Esophagus muscularis mucosa (tissue), 4 donors: ENCODE results near the gene SLC23A2. TPM values are rescaled to one million over a fixed set of nuclear protein-coding genes. Genes with fewer than 3 reads are reported as not detected.

ENCODE experiments used
- DNase-seq: peaks from one replicate; pipeline ENCODE4 v3.0.0-alpha.2; 2017; ENCODE audit errors: extremely low spot score
- H3K27ac ChIP-seq, 4 donors: fragments of 200-600 bp; sonication (generic); replicated peaks in 1 of 4; 1 replicate in 3 of 4; 2 replicates in 1 of 4; pipeline ENCODE4 v1.5.1; 2016 to 2019; ENCODE audit warnings: mild to moderate bottlenecking in 1 of 4
- H3K27me3 ChIP-seq, 4 donors: fragments of 200-600 bp; sonication (generic); one replicate each; pipeline versions ENCODE4 v1.5.1 to v1.6.0; 2016 to 2019
- H3K36me3 ChIP-seq, 4 donors: fragments of 200-600 bp; sonication (generic); one replicate each; pipeline ENCODE4 v1.5.1; 2016 to 2019
- H3K4me1 ChIP-seq, 4 donors: fragments of 200-600 bp; sonication (generic); one replicate each; pipeline ENCODE4 v1.5.1; 2016 to 2019
- H3K4me3 ChIP-seq, 4 donors: fragments of 200-600 bp; sonication (generic); 1 replicate in 2 of 4; 2 replicates in 2 of 4; pipeline ENCODE4 v1.5.1; 2016 to 2019; ENCODE audit warnings: mild to moderate bottlenecking in 4 of 4, moderate library complexity in 1 of 4
- H3K9me3 ChIP-seq, 4 donors: fragments of 200-600 bp; sonication (generic); 1 replicate in 3 of 4; 2 replicates in 1 of 4; pipeline ENCODE4 v1.5.1; 2016 to 2019
- CTCF ChIP-seq, 3 experiments: fragments of 200-600 bp in 2 of 3; fragments of 450-650 bp in 1 of 3; sonication (generic) in 2 of 3; IDR thresholded peaks; one replicate each; pipeline ENCODE4 v1.5.1; 2017 to 2019; ENCODE audit warnings: antibody characterized with exemption in 3 of 3, mild to moderate bottlenecking in 2 of 3, moderate library complexity in 1 of 3
- EP300 ChIP-seq: sonication (generic); formaldehyde crosslinking; IDR thresholded peaks from one replicate; pipeline ENCODE4 v1.6.1; 2017; ENCODE audit warnings: antibody characterized with exemption
- POLR2A ChIP-seq: fragments of 450-650 bp; IDR thresholded peaks from one replicate; pipeline ENCODE4 v1.6.1; 2017; ENCODE audit warnings: antibody characterized with exemption, moderate library complexity, mild to moderate bottlenecking, low read depth
- POLR2AphosphoS5 ChIP-seq, 2 donors: sonication (generic); formaldehyde crosslinking; IDR thresholded peaks; one replicate each; pipeline ENCODE4 v1.6.1; 2017; ENCODE audit warnings: antibody characterized with exemption in 2 of 2
- WGBS: methylation state at CpG from one replicate; pipeline ENCODE4 v1.1.5; 2018; 5-methylcytosine and 5-hydroxymethylcytosine counted together
- intact Hi-C: fragments of 100-400 bp; cut with DNase I; formaldehyde crosslinking; loops from one replicate; pipeline ENCODE4 v1.15.1; 2023
- total RNA-seq, 4 donors: library from RNA; depleted of rRNA; stranded (reverse); fragments of >200 nt; gene quantifications; one replicate each; pipeline versions ENCODE4 v1.1.0 to v1.2.1, GENCODE V29; 2016

Gene SLC23A2
- 10 to 100 TPM in 3 of 4 donors, 1 to 10 TPM in 1; 8.7 to 16.0 (median 12.2) TPM for total RNA-seq

GRCh38 chr20:5001174-5002076 is at the start of gene SLC23A2:
TSS of gene SLC23A2 (minus strand) at chr20:5001510. CDS start at chr20:4932562, 68,948 bp downstream.
- intact Hi-C loops, result no loop called here
- Histone ChIP-seq H3K4me3 (peak within 1 kb of the TSS; percentile 84 to 93 (median 90)), H3K27ac (peak within 1 kb of the TSS; percentile 40 to 63 (median 48)), H3K36me3 (no peaks in the 10 kb centered on the region), H3K4me1 (peaks cover 13 to 32% (median 24%) of the 10 kb centered on the region in 4 donors), H3K9me3 (no peaks in the 10 kb centered on the region), H3K27me3 (no peaks in the 10 kb centered on the region)
- DNase-seq, result no peak
- no peak for TF ChIP-seq EP300
- no peak for TF ChIP-seq CTCF (IDR thresholded peaks at IDR 0.05)
- no peak for TF ChIP-seq POLR2A
- peak in 1 of 2 donors; percentile 8 for TF ChIP-seq POLR2AphosphoS5 (IDR thresholded peaks at IDR 0.05)
- WGBS, result 7% methylated on average over 15 of the region's 88 CpGs

- H3K27ac ChIP-seq, result no peak overlapping the region
- no peaks in the 10 kb centered on the region for H3K36me3 ChIP-seq
- H3K27me3 ChIP-seq, result peaks cover 0 to 6% (median 0%) of the 10 kb centered on the region in 4 donors
- intact Hi-C loops, result no loop called here
- H3K9me3 ChIP-seq, result no peaks in the 10 kb centered on the region
- no peak for DNase-seq
- no peak for TF ChIP-seq CTCF (IDR thresholded peaks at IDR 0.05)
- no peak for TF ChIP-seq EP300
- no peak for TF ChIP-seq POLR2A
- TF ChIP-seq POLR2AphosphoS5 (IDR thresholded peaks at IDR 0.05), result no peak
- no peaks in the 10 kb centered on the region for H3K4me1 ChIP-seq
- no peak overlapping the region for H3K4me3 ChIP-seq
- 75% methylated on average over 8 of the region's 8 CpGs for WGBS
Observed at GRCh38 chr20:5046656-5047339, 45.5 kb upstream of the SLC23A2 start.

- intact Hi-C loops, result no loop called here
- 76% methylated on average over 3 of the region's 3 CpGs for WGBS
- DNase-seq, result no peak
- Histone ChIP-seq H3K9me3 (no peaks in the 10 kb centered on the region), H3K27me3 (peaks cover 0 to 6% (median 0%) of the 10 kb centered on the region in 4 donors), H3K4me1 (peaks cover 0 to 2% (median 0%) of the 10 kb centered on the region in 4 donors), H3K36me3 (no peaks in the 10 kb centered on the region), H3K4me3 (no peak overlapping the region), H3K27ac (no peak overlapping the region)
- TF ChIP-seq EP300 (no peak), POLR2AphosphoS5 (IDR thresholded peaks at IDR 0.05) (no peak), CTCF (IDR thresholded peaks at IDR 0.05) (no peak), POLR2A (no peak)
Observed at GRCh38 chr20:5045906-5046305, 44.6 kb upstream of the SLC23A2 start.

- H3K27ac ChIP-seq, result no peak overlapping the region
- H3K4me3 ChIP-seq, result no peak overlapping the region
- H3K9me3 ChIP-seq, result no peaks in the 10 kb centered on the region
- intact Hi-C loops, result no loop called here
- H3K4me1 ChIP-seq, result peaks cover 0 to 2% (median 0%) of the 10 kb centered on the region in 4 donors
- TF ChIP-seq POLR2A, result no peak
- no peak for TF ChIP-seq POLR2AphosphoS5 (IDR thresholded peaks at IDR 0.05)
- TF ChIP-seq EP300, result no peak
- peaks cover 0 to 6% (median 0%) of the 10 kb centered on the region in 4 donors for H3K27me3 ChIP-seq
- H3K36me3 ChIP-seq, result no peaks in the 10 kb centered on the region
- WGBS, result 92% methylated on average over 10 of the region's 10 CpGs
- DNase-seq, result no peak
Observed at GRCh38 chr20:5044075-5044620, 42.8 kb upstream of the SLC23A2 start.

GRCh38 chr20:5041433-5041832 is 40.1 kb upstream of the SLC23A2 start:
- no peak for TF ChIP-seq POLR2AphosphoS5 (IDR thresholded peaks at IDR 0.05)
- TF ChIP-seq POLR2A, result no peak
- no peak for TF ChIP-seq EP300
- TF ChIP-seq CTCF (IDR thresholded peaks at IDR 0.05), result no peak
- H3K4me1 ChIP-seq, result peaks cover 0 to 2% (median 0%) of the 10 kb centered on the region in 4 donors
- DNase-seq, result no peak
- H3K36me3 ChIP-seq, result no peaks in the 10 kb centered on the region
- H3K4me3 ChIP-seq, result no peak overlapping the region
- WGBS, result 61% methylated on average over 3 of the region's 3 CpGs
- intact Hi-C loops, result no loop called here
- H3K27ac ChIP-seq, result no peak overlapping the region
- H3K9me3 ChIP-seq, result no peaks in the 10 kb centered on the region
- H3K27me3 ChIP-seq, result no peaks in the 10 kb centered on the region
